ENCODE data around the gene PHACTR4. TPM values are rescaled to one million over a fixed set of nuclear protein-coding genes. Genes with fewer than 3 reads are reported as not detected.

Gene PHACTR4
- total RNA-seq, 1 donor from 2014 or later = 50.3 TPM

DNA sequence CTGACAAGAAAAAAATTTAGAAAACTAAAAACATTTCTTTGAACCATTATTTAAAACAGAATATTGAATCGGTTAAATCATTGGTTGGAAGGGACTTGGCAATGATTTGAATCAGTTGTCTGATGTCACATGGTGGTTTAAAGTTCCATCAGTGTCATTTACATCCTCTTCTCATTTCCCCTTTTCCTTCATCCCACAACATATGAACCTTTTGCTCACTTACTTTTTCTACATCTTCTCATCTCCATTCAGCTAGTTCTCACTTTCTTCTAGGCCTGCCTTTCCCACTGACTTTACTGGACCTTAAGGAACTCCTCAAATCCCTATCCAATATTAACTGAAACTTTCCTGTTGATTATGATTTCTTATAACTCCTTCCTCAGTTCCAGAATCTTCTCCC is 58.5 kb downstream of the PHACTR4 start:
- H3K4me1 Mint-ChIP-seq (ENCODE audit: unreplicated experiment) = peaks cover 4% of the 10 kb centered on the region
- TF ChIP-seq CTCF (conservative IDR thresholded peaks at IDR 0.05) = no peak
- DNase-seq (ENCODE audit: extremely low spot score, unreplicated experiment) = no peak
- H3K4me3 Mint-ChIP-seq = no peak overlapping the region
- no peaks in the 10 kb centered on the region for H3K9me3 Mint-ChIP-seq
- H3K36me3 Mint-ChIP-seq = peaks cover 5% of the 10 kb centered on the region
- H3K27ac Mint-ChIP-seq = no peak overlapping the region
- H3K27me3 Mint-ChIP-seq = no peaks in the 10 kb centered on the region

DNA sequence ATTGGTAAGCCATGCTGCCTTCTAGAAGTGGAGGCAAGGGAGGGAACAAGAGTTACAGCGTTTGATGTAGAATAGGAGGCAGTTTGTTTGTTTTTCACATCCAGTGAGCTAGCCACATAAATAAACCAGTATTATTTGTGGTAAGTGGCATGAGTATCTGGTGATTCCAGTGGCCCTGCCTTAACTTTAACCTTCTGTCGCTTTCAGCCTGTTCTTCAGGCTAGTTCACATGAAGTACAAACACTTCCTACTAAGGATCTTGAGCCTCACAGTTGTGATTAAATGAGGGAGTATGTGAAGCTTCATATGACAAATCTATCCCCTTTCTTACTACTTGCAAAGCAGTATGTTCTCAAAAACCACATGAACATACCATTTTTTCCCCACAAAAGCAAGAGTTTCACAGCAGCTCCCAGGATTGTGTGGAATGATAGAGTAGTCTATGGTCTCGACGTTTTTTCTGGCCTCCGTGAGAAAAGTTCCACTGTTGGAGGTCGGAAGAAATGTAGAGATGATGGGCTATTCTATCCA is 59.5 kb downstream of the PHACTR4 start:
- Mint-ChIP-seq H3K9me3 (no peaks in the 10 kb centered on the region), H3K27ac (peak overlapping the region; percentile 44), H3K4me3 (no peak overlapping the region), H3K36me3 (peaks cover 5% of the 10 kb centered on the region), H3K4me1 (ENCODE audit: unreplicated experiment) (peaks cover 4% of the 10 kb centered on the region), H3K27me3 (no peaks in the 10 kb centered on the region)
- TF ChIP-seq CTCF (conservative IDR thresholded peaks at IDR 0.05) = no peak
- DNase-seq (ENCODE audit: extremely low spot score, unreplicated experiment) = no peak

DNA sequence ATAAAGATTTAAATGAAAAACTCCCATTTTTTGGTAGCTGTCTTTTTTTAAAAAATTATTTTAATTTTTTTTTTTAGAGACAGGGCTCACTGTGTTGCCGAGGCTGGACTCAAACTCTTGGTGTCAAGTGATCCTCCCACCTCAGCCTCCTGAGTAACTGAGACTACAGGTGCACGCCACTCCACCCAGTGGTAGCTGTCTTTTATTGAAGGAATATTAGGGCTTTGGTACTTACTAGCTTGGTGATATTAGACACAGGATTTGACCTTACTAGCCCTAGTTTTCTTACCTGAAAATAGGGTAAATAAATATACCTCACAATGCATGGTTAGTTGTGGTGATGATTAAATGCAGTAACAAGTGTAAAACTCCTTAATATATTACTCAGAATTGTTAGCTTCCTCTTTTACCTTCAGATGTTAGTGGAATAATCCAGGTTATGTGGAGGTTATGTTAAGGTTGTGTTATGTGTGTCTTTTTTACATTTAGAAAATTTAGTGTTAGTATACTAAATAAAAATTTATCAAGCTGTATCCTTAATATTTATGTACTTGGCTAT is 66.8 kb downstream of the PHACTR4 start:
- H3K36me3 Mint-ChIP-seq = no peaks in the 10 kb centered on the region
- H3K9me3 Mint-ChIP-seq = no peaks in the 10 kb centered on the region
- no peak for TF ChIP-seq CTCF (conservative IDR thresholded peaks at IDR 0.05)
- no peaks in the 10 kb centered on the region for H3K27me3 Mint-ChIP-seq
- DNase-seq (ENCODE audit: extremely low spot score, unreplicated experiment) = no peak
- peaks cover 17% of the 10 kb centered on the region for H3K4me1 Mint-ChIP-seq (ENCODE audit: unreplicated experiment)
- no peak overlapping the region for H3K4me3 Mint-ChIP-seq
- H3K27ac Mint-ChIP-seq = no peak overlapping the region

- peaks cover 17% of the 10 kb centered on the region for H3K4me1 Mint-ChIP-seq (ENCODE audit: unreplicated experiment)
- peak overlapping the region; percentile 76 for H3K4me3 Mint-ChIP-seq
- H3K36me3 Mint-ChIP-seq = no peaks in the 10 kb centered on the region
- no peak for DNase-seq (ENCODE audit: extremely low spot score, unreplicated experiment)
- no peak for TF ChIP-seq CTCF (conservative IDR thresholded peaks at IDR 0.05)
- peak overlapping the region; percentile 87 for H3K27ac Mint-ChIP-seq
- no peaks in the 10 kb centered on the region for H3K27me3 Mint-ChIP-seq
- no peaks in the 10 kb centered on the region for H3K9me3 Mint-ChIP-seq
Measured at GRCh38 chr1:28437264-28437923, 67.9 kb downstream of the PHACTR4 start.

DNA sequence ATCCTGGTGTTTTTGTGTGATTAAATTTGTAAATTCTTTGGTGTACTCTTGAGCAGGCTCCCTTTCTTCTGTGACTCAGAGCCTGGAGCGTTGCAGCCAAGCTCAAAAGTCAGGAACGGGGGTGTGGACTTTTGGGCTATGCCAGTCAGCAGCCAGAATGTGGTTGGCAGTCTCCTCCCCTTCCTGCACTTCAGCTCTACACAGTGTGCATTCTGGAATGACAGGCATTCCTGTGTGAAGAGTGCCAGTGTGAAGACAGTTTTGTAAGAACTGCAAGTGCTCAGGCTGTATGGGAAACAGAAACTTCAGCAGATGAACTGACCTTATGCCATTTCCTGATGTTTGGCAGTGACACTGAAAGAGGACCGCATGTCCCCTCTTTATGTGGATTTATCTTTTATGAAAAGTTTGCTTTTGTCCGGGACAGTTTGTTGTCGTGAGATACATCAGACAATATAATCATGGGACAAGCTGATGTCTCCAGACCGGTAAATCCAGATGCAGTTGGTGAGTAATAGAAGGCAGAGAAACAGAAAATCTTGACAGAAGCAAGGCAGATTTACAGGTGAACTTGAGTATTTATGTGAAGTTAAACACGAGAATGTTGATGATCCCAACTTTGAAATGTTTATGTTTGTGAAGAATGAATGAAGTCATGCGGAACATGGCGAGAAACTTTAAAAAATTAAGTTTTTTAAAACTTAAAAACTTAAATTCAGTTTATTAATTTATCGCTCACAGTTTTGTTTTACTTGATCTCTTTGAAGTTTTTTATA is 68.6 kb downstream of the PHACTR4 start:
- Mint-ChIP-seq H3K27me3 (no peaks in the 10 kb centered on the region), H3K36me3 (no peaks in the 10 kb centered on the region), H3K4me3 (peak overlapping the region; percentile 76), H3K4me1 (ENCODE audit: unreplicated experiment) (peaks cover 17% of the 10 kb centered on the region), H3K9me3 (no peaks in the 10 kb centered on the region), H3K27ac (peak overlapping the region; percentile 87)
- no peak for TF ChIP-seq CTCF (conservative IDR thresholded peaks at IDR 0.05)
- DNase-seq (ENCODE audit: extremely low spot score, unreplicated experiment) = no peak

All from type B pancreatic cell (in vitro differentiated cells).